IMR-90 (cell line): ENCODE data around the gene PRKACA. TPM values are rescaled to one million over a fixed set of nuclear protein-coding genes. Genes with fewer than 3 reads are reported as not detected.

Source experiments
- RAD21 ChIP-seq: IDR thresholded peaks from 2 replicates; pipeline ENCODE4 v1.6.1; 2012; ENCODE audit warnings: low read length, improper control_type of control experiment
- polyA plus RNA-seq, 3 experiments: library from polyadenylated mRNA; depleted of rRNA; stranded (reverse); fragments of >200 nt; gene quantifications; 2 replicates each; pipeline ENCODE4 v1.2.3, GENCODE V29; 2012; ENCODE audit warnings: low replicate concordance in 1 of 3
- total RNA-seq: library from RNA; depleted of rRNA; stranded (reverse); fragments of >200 nt; gene quantifications from 2 replicates; pipeline ENCODE4 v1.2.3, GENCODE V29; 2012
- TF ChIP-seq, protein P1 (sequence below): fragments of 150-350 bp; IDR thresholded peaks from 2 replicates; pipeline ENCODE4 v1.6.1; 2016; ENCODE audit warnings: low read depth, mild to moderate bottlenecking, low read length, moderate library complexity, borderline replicate concordance
- TF ChIP-seq, protein P2 (sequence below): fragments of 150-350 bp; IDR thresholded peaks from 2 replicates; pipeline ENCODE4 v1.6.1; 2017; ENCODE audit warnings: mild to moderate bottlenecking, antibody characterized with exemption, low read length, low read depth

The PRKACA gene
- total and polyA plus RNA-seq, 2 of the 4 experiments (the other 2 are of a cell fraction): 18.1 to 94.5 TPM

DNA sequence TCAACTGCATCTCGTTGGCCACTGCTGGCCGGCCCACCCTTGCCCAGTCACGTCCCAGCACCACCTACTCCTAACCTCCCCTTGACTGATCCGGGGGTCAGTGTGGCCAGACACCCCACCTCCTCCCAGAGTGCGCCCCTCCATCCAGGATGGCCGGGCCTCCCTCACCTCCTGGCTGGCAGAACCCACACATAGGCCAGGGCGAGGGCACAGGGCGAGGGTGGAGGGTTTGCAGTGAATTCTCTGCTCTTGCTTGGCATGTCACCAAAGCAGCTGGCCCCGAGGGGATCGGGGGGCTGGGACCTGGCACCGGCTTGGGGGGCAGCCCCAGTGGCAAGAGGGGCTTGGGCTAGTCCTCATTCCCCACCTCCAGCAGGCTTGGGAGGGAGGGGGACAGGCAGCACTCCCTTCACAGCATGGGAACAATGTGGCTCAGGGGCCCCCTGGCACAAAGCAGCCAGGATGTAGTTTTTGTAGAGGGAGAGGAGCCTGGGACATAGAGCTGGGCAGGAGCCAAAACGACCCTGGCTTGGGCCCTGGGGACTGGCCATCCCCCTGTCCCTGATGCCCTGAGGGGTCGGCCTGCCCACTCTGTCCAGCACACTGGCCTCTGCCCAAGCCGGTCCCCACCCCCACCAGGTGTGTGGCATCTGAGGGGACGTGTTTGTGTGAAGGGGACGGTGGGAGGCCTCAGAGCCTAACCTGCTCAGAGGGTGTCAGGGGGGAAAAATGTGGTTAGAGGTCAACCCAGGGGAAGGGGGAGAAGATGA is 47.3 kb upstream of the PRKACA start (continued):
- TF ChIP-seq, protein P1, sequence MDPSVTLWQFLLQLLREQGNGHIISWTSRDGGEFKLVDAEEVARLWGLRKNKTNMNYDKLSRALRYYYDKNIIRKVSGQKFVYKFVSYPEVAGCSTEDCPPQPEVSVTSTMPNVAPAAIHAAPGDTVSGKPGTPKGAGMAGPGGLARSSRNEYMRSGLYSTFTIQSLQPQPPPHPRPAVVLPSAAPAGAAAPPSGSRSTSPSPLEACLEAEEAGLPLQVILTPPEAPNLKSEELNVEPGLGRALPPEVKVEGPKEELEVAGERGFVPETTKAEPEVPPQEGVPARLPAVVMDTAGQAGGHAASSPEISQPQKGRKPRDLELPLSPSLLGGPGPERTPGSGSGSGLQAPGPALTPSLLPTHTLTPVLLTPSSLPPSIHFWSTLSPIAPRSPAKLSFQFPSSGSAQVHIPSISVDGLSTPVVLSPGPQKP: no peak
- TF ChIP-seq RAD21: no peak
- TF ChIP-seq, protein P2, sequence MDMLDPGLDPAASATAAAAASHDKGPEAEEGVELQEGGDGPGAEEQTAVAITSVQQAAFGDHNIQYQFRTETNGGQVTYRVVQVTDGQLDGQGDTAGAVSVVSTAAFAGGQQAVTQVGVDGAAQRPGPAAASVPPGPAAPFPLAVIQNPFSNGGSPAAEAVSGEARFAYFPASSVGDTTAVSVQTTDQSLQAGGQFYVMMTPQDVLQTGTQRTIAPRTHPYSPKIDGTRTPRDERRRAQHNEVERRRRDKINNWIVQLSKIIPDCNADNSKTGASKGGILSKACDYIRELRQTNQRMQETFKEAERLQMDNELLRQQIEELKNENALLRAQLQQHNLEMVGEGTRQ: no peak
